ENCODE data around the gene CARNS1. TPM values are rescaled to one million over a fixed set of nuclear protein-coding genes. Genes with fewer than 3 reads are reported as not detected.

Gene CARNS1
- total RNA-seq, 8 experiments from 2014 or later: 0.16 to 2.1 (median 0.67) TPM

DNA sequence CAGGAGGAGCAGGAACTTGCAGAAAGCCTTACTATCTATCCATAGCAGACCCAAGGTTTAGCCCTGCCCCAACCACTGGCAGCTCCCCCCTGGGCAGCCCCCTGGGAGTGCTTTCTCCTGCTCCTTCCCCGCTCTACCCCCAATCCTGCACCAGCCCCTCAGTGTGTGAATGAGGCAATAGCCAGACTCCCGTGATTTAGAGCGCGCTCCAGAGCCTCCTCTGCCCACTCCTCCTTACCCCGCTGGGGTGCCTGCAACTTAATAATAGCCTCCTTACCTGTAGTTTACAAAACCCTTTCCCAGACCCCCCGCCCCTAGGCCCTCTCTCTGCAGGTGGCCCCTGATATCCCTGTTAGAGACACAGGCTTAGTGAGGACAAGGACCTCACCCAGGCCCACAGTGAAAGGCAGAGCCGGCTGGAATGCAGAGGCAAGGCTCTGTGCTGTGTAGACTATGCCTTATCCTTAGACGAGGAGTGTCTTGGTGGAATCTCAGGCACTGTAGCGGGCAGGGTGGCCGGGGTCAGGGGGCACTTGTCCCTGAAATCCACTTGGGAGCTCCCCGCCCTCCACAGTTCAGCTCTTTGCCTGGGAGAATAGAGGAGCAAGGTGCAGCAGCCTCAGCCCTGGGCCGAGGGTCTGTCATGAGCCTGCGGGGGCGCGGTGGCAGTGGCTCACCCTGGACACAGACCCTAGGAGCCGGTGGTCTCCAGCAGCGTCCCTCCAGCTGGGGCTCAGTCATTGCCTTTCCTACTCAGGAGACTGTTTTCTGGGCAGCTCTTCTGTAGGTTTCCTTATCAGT is 4.3 kb upstream of the CARNS1 start:
- WGBS, 10 experiments: 14 to 90% (median 48%) methylated on average over 2 to 12 of the region's 17 CpGs; no CpG with 5 or more reads in 4 of the 10 experiments
- peaks cover 17 to 19% of the 10 kb centered on the region in 2 donors for H3K4me1 ChIP-seq (replicated peaks in 1 of 2)
- ATAC-seq (replicated peaks in 6 of 8): no peak
- no peak overlapping the region for H3K27ac ChIP-seq
- in situ Hi-C loops (cut with MboI; ENCODE audit: low pct_unique_long_range_greater_than_20kb in 2 of 9, low sequenced_read_pairs in 9 of 9, unreplicated experiment in 9 of 9): no loop called here
- no peak overlapping the region for H3K4me3 ChIP-seq

GRCh38 chr11:67411785-67412152 is 3.7 kb upstream of the CARNS1 start:
- H3K4me1 ChIP-seq (replicated peaks in 1 of 2): peaks cover 17 to 19% of the 10 kb centered on the region in 2 donors
- H3K27ac ChIP-seq: no peak overlapping the region
- in situ Hi-C loops (cut with MboI; ENCODE audit: low pct_unique_long_range_greater_than_20kb in 2 of 9, low sequenced_read_pairs in 9 of 9, unreplicated experiment in 9 of 9): no loop called here
- no peak for ATAC-seq (replicated peaks in 6 of 8)
- no peak overlapping the region for H3K4me3 ChIP-seq
- WGBS, 10 experiments: 17 to 90% (median 74%) methylated on average over 1 to 5 of the region's 7 CpGs; no CpG with 5 or more reads in 4 of the 10 experiments

DNA sequence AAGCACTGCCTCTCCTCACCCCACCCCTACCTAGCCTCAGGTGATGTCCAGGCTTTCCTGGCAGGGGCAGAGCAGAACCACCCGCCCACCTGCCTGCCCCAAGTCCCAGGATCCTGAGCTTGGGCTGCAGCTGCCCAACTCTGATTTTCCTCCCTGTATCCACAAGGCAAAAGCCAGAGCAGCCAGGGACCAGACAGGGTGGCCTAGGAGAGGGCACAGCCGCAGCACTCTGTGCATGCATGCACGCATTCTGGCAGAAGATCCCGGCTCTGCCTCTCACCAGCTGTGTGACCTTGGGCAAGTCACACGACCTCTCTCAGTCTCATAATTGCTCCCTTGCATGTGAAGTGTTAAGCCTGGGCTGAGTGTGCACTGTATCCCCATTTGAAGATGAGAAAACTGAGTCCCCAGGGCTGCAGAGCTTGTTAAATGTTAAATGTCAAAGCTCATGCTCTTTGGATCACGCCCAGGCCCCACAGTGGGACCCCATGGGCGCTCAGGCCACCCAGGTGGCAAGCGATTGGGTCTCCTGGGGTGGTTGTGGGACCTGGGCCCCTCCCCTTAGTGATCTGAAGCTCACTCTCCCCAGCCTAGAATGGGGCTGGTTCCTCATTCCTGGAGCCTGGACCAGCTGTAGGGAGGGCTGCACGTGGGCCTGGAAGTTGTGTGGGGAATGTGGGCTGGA is 2.8 kb upstream of the CARNS1 start:
- no peak overlapping the region for H3K4me3 ChIP-seq
- in situ Hi-C loops (cut with MboI; ENCODE audit: low pct_unique_long_range_greater_than_20kb in 2 of 9, low sequenced_read_pairs in 9 of 9, unreplicated experiment in 9 of 9): no loop called here
- 0 to 84% (median 27%) methylated on average over 1 to 5 of the region's 9 CpGs; no CpG with 5 or more reads in 6 of the 10 experiments for WGBS, 10 experiments
- no peak overlapping the region for H3K27ac ChIP-seq
- ATAC-seq (replicated peaks in 6 of 8): no peak
- H3K4me1 ChIP-seq (replicated peaks in 1 of 2): peaks cover 10 to 14% of the 10 kb centered on the region in 2 donors

- in situ Hi-C loops (cut with MboI; ENCODE audit: low pct_unique_long_range_greater_than_20kb in 2 of 9, low sequenced_read_pairs in 9 of 9, unreplicated experiment in 9 of 9): no loop called here
- ATAC-seq (replicated peaks in 6 of 8): peak in 1 of 8 experiments; percentile 29
- Histone ChIP-seq H3K4me1 (replicated peaks in 1 of 2) (peaks cover 7 to 8% of the 10 kb centered on the region in 2 donors), H3K27ac (no peak overlapping the region), H3K4me3 (no peak overlapping the region)
- 0 to 60% (median 45%) methylated on average over 1 to 2 of the region's 2 CpGs; no CpG with 5 or more reads in 4 of the 10 experiments for whole genome bisulfite sequencing, 10 experiments
Measured at GRCh38 chr11:67413266-67413849, 2.1 kb upstream of the CARNS1 start.

DNA sequence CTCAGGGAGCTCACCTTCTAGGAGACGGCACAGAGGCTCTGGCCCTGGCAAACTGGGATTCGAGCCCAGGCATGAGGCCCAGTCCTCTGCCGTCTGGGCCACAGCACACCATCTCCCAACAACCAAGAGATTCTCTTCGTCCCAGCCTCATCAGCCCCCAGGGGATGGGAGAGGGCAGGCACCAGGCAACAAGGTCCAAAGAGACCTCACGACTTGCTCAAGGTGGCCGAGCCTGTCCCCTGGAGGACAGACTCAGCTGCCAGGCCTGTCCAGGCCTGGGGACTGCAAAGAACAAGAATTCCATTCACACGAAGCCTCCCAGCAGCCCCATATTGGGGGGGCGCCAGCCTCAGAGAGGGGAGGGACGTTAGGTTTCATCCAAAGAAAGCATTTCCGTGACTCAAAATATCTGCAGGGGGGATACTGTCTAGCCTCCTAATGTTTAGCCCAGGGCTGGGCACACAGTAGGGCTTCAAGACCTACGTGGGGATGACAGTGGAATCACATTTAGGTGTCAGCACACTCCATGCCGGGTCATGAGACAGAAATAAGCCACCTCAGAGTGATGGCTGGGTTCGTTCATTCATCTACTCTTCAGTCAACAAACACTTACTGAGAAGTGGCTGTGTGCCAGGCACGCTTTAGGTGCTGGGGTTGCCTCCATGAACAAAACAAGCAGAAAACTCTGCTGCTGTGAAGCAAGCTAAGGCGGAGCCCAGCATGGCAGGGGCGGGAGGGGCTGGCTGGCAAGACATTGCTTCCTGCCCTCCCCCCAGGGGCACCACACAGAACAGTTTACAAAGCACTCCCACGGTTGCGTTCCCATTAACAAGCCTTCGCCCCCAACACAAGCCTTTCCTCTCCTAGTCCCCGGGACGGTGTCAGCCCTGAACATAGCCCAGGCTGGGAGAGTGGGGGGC is 1.2 kb downstream of the CARNS1 start:
- WGBS, 10 experiments: 20 to 80% (median 65%) methylated on average over 1 to 9 of the region's 21 CpGs; no CpG with 5 or more reads in 3 of the 10 experiments
- ATAC-seq (replicated peaks in 6 of 8): peak in 1 of 8 experiments; percentile 1
- Histone ChIP-seq H3K27ac (no peak overlapping the region), H3K4me3 (no peak overlapping the region), H3K4me1 (replicated peaks in 1 of 2) (peaks cover 5 to 6% of the 10 kb centered on the region in 2 donors)
- in situ Hi-C loops (cut with MboI; ENCODE audit: low pct_unique_long_range_greater_than_20kb in 2 of 9, low sequenced_read_pairs in 9 of 9, unreplicated experiment in 9 of 9): no loop called here

GRCh38 chr11:67417425-67417824 is 1.9 kb downstream of the CARNS1 start:
- H3K27ac ChIP-seq: no peak overlapping the region
- peaks cover 5 to 6% of the 10 kb centered on the region in 2 donors for H3K4me1 ChIP-seq (replicated peaks in 1 of 2)
- 89 to 100% (median 90%) methylated on average over 2 to 5 of the region's 12 CpGs; no CpG with 5 or more reads in 7 of the 10 experiments for WGBS, 10 experiments
- in situ Hi-C loops (cut with MboI; ENCODE audit: low pct_unique_long_range_greater_than_20kb in 2 of 9, low sequenced_read_pairs in 9 of 9, unreplicated experiment in 9 of 9): no loop called here
- H3K4me3 ChIP-seq: no peak overlapping the region
- no peak for ATAC-seq (replicated peaks in 6 of 8)

GRCh38 chr11:67418476-67419281 is 3.2 kb downstream of the CARNS1 start:
- no peak overlapping the region for H3K4me3 ChIP-seq
- peaks cover 5 to 6% of the 10 kb centered on the region in 2 donors for H3K4me1 ChIP-seq (replicated peaks in 1 of 2)
- in situ Hi-C loops (cut with MboI; ENCODE audit: low pct_unique_long_range_greater_than_20kb in 2 of 9, low sequenced_read_pairs in 9 of 9, unreplicated experiment in 9 of 9): no loop called here
- 83 to 95% (median 91%) methylated on average over 2 to 7 of the region's 26 CpGs; no CpG with 5 or more reads in 6 of the 10 experiments for WGBS, 10 experiments
- no peak overlapping the region for H3K27ac ChIP-seq
- ATAC-seq (replicated peaks in 6 of 8): no peak

DNA sequence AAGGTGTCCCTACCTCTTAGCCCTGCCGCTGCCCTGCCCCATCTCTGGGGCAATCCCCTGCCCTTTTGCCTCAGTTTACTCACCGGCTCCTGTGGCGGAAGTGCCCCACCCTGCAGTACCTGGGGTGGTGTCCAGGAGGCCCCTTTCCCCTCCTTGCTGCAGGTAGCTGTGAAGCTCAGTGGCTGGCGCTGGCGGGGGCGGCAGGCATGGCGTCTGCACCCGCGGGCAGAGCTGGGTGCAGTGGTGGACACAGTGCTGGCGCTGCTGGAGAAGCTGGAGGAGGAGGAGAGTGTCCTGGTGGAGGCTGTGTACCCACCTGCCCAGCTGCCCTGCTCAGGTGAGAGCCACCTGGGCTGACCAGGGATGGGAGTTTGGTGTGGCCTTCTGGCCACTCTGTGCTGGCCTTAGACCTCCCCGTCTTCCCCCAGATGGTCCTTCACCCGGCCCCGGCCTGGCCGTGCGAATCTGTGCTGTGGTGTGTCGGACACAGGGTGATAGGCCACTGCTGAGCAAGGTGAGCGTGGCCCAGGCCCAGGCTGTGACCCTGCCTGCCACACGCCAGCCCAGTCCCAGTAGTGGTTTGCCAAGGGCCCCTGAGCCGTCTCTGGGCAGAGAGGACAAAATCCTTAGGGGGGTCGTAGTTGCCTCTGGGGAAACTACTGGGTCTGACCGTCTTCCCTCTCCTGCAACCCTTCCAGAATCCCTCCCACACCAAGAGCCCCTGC is 4.0 kb downstream of the CARNS1 start:
- Histone ChIP-seq H3K27ac (no peak overlapping the region), H3K4me3 (no peak overlapping the region), H3K4me1 (replicated peaks in 1 of 2) (peaks cover 5 to 6% of the 10 kb centered on the region in 2 donors)
- no peak for ATAC-seq (replicated peaks in 6 of 8)
- 100% methylated on average over 1 to 4 of the region's 21 CpGs; no CpG with 5 or more reads in 6 of the 10 experiments for WGBS, 10 experiments
- in situ Hi-C loops (cut with MboI; ENCODE audit: low pct_unique_long_range_greater_than_20kb in 2 of 9, low sequenced_read_pairs in 9 of 9, unreplicated experiment in 9 of 9): no loop called here

DNA sequence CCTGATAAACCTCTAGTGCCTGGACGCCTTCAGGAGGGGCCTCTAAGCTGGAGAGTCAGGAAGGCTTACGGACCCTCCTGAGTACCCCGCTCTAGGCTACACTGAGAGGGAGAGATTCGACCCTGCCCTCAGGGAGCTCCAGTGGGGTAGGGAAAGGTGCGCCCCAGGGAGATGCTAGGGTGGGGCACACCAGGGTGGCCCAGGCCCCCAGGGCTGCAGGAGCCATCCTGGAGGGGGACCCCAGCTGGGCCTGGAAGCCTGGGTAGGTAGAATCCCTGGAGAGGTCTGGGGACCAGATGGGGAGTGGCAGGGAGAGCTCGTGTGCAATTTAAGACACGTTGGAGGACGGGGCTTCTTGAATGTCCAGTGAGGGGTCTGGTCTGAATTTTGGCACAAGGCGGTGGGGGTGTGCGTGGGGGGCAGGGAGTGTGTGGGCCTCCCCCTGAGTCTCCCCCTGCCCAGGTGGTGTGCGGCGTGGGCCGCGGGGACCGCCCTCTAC is 4.7 kb downstream of the CARNS1 start:
- Histone ChIP-seq H3K4me3 (peak overlapping the region; percentile 34 to 48 (median 42)), H3K4me1 (replicated peaks in 1 of 2) (peaks cover 5 to 6% of the 10 kb centered on the region in 2 donors), H3K27ac (peak overlapping the region; percentile 49 to 64)
- in situ Hi-C loops (cut with MboI; ENCODE audit: low pct_unique_long_range_greater_than_20kb in 2 of 9, low sequenced_read_pairs in 9 of 9, unreplicated experiment in 9 of 9): no loop called here
- ATAC-seq (replicated peaks in 6 of 8): no peak
- WGBS, 10 experiments: 60 to 94% (median 86%) methylated on average over 1 to 3 of the region's 15 CpGs; no CpG with 5 or more reads in 6 of the 10 experiments

- Histone ChIP-seq H3K4me3 (peak overlapping the region; percentile 34 to 48 (median 42)), H3K27ac (peak overlapping the region; percentile 49 to 64), H3K4me1 (replicated peaks in 1 of 2) (peaks cover 5 to 6% of the 10 kb centered on the region in 2 donors)
- in situ Hi-C loops (cut with MboI; ENCODE audit: low pct_unique_long_range_greater_than_20kb in 2 of 9, low sequenced_read_pairs in 9 of 9, unreplicated experiment in 9 of 9): no loop called here
- 0% methylated on average over 7 of the region's 97 CpGs; no CpG with 5 or more reads in 9 of the 10 experiments for WGBS, 10 experiments
- peak; percentile 82 to 94 (median 88) for ATAC-seq (replicated peaks in 6 of 8)
Measured at GRCh38 chr11:67420646-67421429, 5.4 kb downstream of the CARNS1 start.
